T follicular helper cell (primary cell): ENCODE measurements around the gene LRRTM1.

Experiments
- DNase-seq: peaks from one replicate; pipeline ENCODE4 v3.0.0-alpha.2; 2020; ENCODE audit warnings: low read depth
- total RNA-seq, 2 experiments: gene quantifications; one replicate each; lab custom pipeline; 2026; lab: John Stamatoyannopoulos, UW

LRRTM1 gene
- 0 to 0.06 reads per million in 2 experiments for total RNA-seq

GRCh38 chr2:80303909-80304837 is at the start of gene LRRTM1:
TSS of gene LRRTM1 (minus strand) at chr2:80304752. CDS start at chr2:80303819, 933 bp downstream.
- no peak for DNase-seq

- DNase-seq: no peak
Observed at GRCh38 chr2:80351231-80351630, 46.7 kb upstream of the LRRTM1 start.

DNA sequence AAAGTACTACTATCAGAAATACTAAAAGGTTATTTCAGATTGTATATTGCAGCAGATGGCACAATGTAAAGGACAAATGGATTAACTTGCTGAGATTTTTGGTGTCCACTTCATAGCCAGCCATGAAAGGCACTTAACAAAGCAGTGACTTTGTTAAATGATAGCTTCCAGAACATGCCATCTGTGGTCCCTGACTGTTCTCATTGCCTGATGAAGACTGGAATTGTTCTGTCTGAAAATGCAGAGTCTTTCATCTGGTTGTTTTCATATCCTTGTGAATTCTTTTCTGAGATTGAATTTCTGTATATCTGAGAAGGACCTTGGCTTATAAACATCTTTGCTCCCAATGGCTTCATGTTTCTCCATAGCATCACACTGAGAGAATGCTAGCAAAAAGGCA is 44.4 kb upstream of the LRRTM1 start:
- no peak for DNase-seq

DNA sequence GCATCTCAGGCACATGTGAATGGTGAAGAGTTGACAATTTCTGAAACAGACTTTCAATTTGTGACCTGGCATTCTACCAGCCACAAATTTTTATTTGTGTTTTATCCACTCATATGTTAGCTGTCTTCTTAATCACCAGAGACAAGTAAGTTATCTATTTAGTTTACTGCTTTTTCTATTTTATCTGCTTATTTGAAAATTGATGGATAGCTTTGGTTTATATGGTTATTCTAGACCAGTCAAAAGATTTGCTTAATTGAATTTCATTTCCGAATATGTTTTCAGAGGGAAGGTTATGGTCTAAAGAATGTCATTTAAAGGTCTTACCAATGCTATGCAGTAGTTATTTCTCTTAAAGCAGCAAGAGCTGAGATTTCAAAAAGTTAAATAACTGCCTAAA is 43.5 kb upstream of the LRRTM1 start:
- DNase-seq: no peak

GRCh38 chr2:80340022-80340421 is 35.5 kb upstream of the LRRTM1 start:
- no peak for DNase-seq

GRCh38 chr2:80338794-80339193 is 34.2 kb upstream of the LRRTM1 start:
- no peak for DNase-seq

- DNase-seq: no peak
Observed at GRCh38 chr2:80335411-80335810, 30.9 kb upstream of the LRRTM1 start.

DNA sequence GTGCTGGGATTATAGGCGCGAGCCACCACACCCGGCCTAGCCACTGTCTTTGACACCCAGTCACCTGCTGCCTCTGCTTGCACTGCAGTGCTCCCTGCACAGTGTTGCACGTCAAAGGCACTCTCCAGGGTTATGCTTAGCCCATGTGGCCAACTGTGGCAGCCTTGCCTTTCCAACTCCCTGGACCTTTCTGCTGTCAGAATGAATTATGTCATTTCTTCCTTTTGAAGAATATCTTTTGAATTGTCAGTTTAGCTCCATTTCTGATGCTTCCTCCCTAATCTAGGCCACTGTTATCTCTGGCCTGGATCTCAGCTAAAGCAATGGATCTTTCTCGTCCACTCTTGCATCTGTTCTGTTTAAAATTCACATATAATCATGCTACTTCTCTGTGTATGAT is 29.3 kb upstream of the LRRTM1 start:
- DNase-seq: no peak

DNA sequence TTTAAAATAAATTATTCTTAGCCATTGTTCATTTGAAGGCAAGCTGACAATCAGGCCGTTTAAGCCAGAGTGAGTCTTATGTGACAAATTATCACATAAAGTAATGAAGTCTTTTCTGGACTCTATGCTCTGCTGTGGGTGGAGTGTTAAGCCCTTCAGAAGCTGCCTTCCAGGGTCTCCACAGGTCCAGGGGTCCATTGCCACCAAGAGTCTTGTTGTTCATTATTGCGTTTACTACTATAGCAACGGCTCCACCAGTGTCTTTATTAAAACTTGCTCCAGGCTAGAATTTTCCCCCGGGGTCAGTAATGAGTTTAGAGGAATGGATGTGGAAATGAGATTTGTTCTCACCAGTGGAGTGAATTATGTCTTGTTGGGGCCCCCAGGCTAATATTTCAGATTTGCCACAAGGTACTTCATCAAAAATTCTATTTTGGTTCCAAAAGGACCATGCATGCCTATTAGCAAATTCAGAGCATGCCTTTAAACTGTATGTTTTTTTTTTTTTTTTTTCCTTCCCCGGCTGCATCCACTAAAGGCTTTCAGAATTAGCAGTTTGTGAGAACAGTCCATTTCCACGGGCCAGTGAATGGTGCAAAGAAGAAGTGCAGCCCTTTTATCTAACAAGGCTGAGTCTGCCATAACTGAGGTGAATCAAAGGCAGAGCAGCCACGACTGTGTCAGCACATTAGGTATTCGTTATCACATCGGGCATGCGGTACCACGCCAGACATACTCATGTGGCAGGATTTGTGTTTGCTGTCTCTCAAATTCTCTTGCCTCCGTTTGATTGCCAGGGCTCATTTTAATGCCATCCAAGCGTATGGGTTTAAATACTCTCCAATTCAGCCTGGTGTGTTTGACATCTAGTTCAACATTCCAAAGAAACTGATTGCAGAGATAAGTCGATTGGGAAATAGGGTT is 26.2 kb upstream of the LRRTM1 start:
- no peak for DNase-seq

DNA sequence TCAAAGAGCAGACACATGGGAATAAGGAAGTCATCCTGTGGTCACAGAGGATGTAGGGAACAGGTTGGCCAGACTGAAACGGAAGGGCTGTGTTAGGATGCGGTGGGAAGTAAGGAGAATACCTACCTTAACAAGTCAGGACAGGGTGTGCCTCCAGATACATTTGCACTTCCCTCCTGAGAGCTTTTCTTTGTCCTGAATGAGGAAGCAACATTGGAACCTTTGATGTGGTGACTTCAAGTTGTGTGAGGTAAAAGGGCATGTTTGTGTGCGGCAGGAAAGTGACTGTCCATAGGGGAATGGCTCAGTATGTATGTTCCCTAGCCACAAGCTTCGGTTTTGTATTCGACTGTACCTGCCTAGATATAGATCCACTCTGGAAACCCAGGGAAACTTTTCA is 24.9 kb upstream of the LRRTM1 start:
- DNase-seq: no peak

GRCh38 chr2:80328159-80328571 is 23.6 kb upstream of the LRRTM1 start:
- DNase-seq: no peak

DNA sequence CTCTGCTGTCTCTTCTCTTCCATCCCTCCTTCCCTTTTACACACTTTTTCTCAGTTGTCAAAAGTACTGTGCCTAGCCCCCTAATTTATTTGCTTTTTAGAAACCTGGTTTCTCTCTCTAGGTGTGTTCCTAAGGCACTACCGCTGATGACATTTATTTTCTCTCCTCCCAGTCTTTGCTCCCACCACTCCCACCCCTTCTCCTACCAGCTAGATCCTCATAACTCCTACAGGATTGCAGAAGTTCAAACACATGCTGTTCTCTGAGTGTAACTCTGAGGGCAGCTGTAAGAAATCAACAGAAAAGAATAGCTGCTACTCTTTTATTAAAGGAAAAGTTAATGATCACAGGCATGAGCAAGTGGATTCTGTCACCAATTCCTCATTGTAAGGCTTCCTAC is 22.3 kb upstream of the LRRTM1 start:
- no peak for DNase-seq

- DNase-seq: no peak
Observed at GRCh38 chr2:80326214-80326613, 21.7 kb upstream of the LRRTM1 start.

- no peak for DNase-seq
Observed at GRCh38 chr2:80324525-80324924, 20.0 kb upstream of the LRRTM1 start.

DNA sequence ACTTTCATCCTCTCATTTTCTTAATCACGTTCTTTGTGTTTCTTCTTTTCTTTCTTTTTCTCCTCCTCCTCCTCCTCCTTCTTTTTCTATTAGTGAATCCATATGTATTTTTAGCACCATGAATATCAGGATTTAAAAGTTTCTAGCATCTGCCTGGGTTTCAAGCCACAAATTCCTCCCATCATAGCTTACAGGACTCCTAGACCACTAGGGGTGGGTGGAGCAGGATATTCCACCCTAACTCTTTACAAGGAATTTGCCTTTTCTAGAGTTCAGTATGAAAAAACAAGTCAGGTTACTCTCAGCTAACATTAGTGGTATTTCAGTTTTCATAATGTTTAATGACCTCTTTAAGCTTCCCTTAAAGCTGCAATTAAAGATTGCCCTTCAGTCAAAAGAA is 19.1 kb upstream of the LRRTM1 start:
- no peak for DNase-seq

DNA sequence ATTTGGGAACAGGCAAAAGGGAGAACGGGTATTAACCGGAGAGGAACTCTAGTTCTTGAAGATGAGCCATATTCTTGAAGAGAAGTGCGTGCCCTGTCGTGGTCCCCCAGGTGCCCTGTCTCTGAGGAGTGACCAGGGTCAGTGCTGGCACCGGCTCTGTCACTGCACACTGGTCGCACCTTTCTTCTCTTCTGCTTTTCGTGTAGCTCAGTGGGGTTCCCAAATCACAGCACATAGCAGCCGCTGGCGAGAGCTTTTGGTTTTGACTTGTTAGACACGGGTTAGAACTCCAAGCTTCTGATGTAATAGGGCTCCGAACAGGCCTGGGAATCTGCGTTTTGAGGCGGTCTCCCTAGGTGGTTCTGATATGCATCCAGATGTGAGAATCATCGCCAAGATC is 18.4 kb upstream of the LRRTM1 start:
- no peak for DNase-seq

DNA sequence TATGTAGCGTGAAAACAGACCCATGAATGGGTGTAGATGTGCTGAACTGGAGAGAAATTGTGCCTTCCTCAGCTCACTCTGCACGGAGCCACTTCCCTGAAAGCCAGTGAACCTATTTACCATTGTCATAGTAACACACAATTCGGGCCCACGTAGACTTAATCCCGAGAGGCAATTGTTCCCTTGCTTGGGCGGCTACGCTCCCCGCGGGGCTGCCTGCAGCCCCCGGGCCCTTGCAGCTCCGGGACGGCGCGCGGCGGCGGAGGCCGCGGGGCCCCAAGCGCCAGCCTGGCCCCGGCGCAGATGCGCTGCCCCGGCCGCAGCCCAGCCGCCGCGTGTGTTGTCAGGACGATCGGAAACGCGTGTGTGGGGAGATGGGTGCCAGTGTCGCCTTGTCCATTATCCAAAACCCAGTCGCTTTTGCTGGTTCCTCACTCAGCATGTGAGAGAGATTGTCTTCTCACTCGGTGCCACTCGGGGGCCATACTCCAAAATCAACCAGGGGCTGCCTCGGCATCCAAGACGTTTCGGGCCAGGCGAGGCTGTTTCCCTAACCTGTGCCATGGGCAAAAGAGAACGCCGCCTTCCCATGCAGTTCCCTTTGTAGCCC is 17.9 kb upstream of the LRRTM1 start:
- no peak for DNase-seq

DNA sequence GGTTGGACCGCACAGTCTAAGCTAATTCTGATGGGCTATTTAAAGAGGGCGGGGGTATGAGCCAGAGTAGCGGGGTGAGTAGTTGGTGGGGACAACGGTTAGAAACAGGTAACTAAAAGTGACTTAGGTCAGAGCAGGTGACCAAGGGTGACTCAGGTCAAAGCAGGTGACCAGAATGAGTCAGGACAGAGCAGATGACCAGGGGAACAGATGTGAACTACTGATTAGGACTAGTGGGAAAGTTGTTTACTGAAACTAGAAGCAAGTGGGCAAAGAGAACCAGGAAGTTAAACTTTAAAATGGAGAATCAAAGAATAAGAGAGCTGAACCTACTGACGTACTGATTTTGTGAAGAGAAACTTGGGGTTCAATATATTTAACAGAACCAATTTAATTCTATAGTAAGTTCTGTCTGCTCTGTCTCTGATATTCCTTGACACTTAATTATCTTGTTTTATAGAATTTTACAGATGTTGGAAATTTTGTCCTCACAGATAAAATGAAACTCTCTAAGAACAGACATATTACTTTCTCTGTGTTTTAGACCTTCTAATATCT is 7.8 kb upstream of the LRRTM1 start:
- DNase-seq: no peak

DNA sequence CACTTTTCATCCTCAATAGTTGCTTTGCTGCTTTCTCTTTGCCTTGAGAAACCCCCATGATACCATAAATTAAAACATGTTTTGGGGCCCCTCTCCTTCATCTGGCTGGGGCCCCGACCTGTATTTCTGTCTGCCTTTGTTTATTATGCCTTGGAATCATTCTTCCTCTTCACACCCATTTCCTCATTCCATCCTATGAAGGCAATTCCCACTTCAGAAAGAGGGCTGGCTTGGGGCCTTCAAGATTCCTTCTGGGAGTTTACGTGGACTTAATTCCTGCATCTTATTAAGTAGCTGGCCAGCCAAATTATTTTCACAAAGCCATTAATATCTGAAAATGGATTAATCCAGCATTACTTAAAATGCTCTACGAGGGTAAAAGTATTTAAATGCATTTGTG is 6.8 kb upstream of the LRRTM1 start:
- no peak for DNase-seq

DNA sequence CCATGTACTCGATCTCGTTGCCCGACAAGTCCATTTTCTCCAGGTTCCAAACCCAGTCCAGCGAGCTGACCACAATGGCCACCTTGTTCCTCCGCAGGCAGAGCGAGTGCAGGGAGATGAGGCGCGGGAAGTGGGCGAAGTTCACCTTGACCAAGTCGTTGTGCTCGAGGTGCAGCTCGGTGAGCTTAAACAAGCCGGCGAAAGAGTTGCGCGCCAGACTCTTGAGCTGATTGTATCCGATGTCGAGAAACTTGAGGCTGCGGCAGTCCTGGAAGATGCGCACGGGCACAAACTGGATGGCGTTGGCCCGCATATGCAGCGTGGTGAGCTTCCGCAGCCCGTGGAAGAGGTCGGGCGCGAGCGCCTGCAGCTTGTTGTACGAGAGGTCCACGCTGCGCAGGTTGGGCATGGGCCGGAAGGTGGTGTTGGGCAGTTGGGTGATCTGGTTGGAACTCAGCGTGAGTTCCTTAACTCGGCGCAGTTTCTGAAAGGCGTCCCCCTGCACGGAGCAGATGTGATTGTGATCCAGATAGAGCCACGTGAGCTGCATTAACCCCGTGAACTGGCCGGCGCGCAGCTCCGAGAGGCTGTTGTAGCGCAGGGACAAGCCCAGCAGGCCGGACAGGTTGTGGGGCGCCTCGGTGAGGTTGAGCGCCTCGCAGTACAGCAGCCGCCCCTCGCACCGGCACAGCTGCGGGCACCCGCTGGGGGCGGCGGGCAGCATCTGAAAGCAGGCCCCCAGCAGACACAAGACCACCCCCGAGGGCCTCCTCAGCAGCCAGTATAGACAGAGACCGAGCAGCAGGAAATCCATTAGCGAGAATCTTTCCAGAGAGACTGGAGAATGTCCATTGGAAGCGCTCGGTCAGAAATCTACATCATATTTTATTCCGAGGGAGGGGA is 1.3 kb downstream of the LRRTM1 start:
- no peak for DNase-seq
